ENCODE results near the gene MCM10.

The MCM10 gene

DNA sequence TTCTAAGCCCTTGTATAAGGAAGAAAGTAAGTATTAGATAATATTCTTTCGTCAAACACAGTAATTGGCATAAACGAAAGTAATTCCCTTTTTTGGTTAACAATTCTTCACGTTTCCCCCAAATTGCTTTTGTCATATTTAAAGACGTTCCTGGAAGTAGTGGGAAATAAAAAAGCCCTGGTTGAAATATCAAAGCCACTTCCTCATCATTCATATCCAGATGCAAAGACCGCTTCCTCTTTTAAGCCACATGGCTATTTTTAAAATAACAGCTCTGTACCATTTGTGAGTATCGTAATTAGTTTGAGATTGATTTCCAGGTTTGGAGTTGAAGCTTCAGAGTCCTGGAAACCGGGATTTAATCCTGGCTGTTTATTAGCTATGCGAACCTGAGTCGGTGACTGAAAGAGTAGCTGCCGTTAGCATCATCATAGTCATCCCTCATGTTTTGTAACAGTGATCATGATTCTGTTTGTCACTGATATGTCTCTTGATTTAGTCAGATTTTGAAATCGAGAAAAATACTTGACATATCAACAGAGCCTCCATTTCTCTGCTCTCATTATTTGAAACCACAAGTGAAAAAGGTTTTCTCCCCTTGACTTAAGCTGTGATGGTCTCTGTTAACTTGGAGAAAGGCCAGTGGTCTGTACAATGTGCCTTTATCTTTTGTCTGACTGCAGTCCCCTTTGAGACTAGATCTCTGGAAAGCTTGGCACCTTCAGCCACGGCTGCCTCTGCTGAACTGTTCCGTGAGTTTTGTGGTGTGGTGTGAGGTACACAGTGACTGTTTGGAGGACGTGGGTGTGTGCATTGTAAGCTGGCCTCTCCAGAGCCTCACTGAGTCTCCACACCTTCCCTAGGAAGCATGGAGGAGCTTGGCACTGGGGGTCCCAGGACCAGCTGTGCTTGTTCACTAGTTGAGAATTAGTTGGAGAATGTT, 43.2 kb upstream of the MCM10 start:
- Histone ChIP-seq H3K27ac (ENCODE audit: low read depth, low read length) (no peak overlapping the region), H4K91ac (ENCODE audit: low read depth, low read length) (no peak overlapping the region), H3K14ac (ENCODE audit: low read length) (no peak overlapping the region), H3K9ac (ENCODE audit: low read length) (no peak overlapping the region), H3K27me3 (ENCODE audit: insufficient read depth, low read length) (no peaks in the 10 kb centered on the region), H3K79me2 (ENCODE audit: control insufficient read depth, insufficient read depth, low read length, poor library complexity) (no peaks in the 10 kb centered on the region), H3K23ac (ENCODE audit: low read length) (no peak overlapping the region), H3K9me3 (ENCODE audit: insufficient read depth, low read depth, low read length) (no peaks in the 10 kb centered on the region), H2BK120ac (ENCODE audit: insufficient read depth, low read length, poor library complexity) (no peak overlapping the region), H4K12ac (ENCODE audit: low read depth, low read length) (no peak overlapping the region), H3K18ac (ENCODE audit: low read length) (no peak overlapping the region), H2AFZ (ENCODE audit: insufficient read depth, low read length, poor library complexity) (no peak overlapping the region), H2AK5ac (ENCODE audit: low read length) (no peak overlapping the region), H2BK5ac (ENCODE audit: low read depth, low read length, poor library complexity) (no peak overlapping the region), H3K79me1 (ENCODE audit: low read length) (no peaks in the 10 kb centered on the region), H4K8ac (ENCODE audit: low read depth, low read length) (no peak overlapping the region), H3K36me3 (ENCODE audit: control insufficient read depth in 1 of 2, insufficient read depth in 2 of 2, low read length in 2 of 2) (peaks cover 24 to 30% of the 10 kb centered on the region in 2 experiments), H3K4me1 (ENCODE audit: control insufficient read depth in 1 of 2, insufficient read depth in 2 of 2, low read length in 2 of 2) (peaks cover 0 to 2% of the 10 kb centered on the region in 2 experiments), H2BK12ac (ENCODE audit: low read length) (no peak overlapping the region), H3K4ac (ENCODE audit: low read depth, low read length) (no peak overlapping the region), H3K4me2 (ENCODE audit: low read length) (no peak overlapping the region), H3K4me3 (ENCODE audit: low read depth, low read length) (no peak overlapping the region)
- no CpG with 5 or more reads among the region's 14 CpGs for WGBS (ENCODE audit: extremely low coverage, insufficient coverage, insufficient read length)
- peak in 1 of 2 donors; percentile 12 for DNase-seq

DNA sequence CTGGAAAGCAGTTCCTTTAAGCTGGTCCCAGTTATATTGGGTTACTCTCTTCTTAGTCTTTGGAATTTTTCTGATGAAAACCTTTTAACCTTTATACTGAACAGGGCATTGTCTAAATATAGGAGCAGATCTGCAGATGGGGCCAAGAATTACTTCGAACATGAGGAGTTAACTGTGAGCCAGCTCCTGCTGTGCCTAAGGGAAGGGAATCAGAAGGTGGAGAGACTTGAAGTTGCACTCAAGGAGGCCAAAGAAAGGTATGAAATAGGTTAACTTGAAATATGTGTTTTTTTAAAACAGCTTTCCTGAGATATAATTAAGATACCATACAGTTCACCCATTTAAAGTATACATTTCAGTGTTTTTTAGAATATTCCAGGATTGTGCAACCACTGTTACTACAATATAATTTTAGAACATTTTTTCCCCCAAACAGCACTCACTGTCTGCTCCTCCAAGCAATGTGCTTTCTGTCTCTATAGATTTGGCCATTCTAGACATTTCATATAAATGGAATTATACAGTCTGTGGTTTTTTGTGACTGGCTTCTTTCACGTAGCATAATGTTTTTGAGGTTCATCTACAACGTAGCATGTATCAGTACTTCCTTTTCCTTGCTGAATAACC, 42.5 kb upstream of the MCM10 start:
- H3K23ac ChIP-seq (ENCODE audit: low read length) = no peak overlapping the region
- peaks cover 18 to 25% of the 10 kb centered on the region in 2 experiments for H3K36me3 ChIP-seq (ENCODE audit: control insufficient read depth in 1 of 2, insufficient read depth in 2 of 2, low read length in 2 of 2)
- no peak overlapping the region for H3K4me2 ChIP-seq (ENCODE audit: low read length)
- no peak overlapping the region for H4K8ac ChIP-seq (ENCODE audit: low read depth, low read length)
- H3K9ac ChIP-seq (ENCODE audit: low read length) = no peak overlapping the region
- no peak overlapping the region for H2BK12ac ChIP-seq (ENCODE audit: low read length)
- no CpG with 5 or more reads among the region's 3 CpGs for WGBS (ENCODE audit: extremely low coverage, insufficient coverage, insufficient read length)
- no peaks in the 10 kb centered on the region for H3K79me1 ChIP-seq (ENCODE audit: low read length)
- H3K79me2 ChIP-seq (ENCODE audit: control insufficient read depth, insufficient read depth, low read length, poor library complexity) = no peaks in the 10 kb centered on the region
- no peak overlapping the region for H2BK5ac ChIP-seq (ENCODE audit: low read depth, low read length, poor library complexity)
- H3K27ac ChIP-seq (ENCODE audit: low read depth, low read length) = no peak overlapping the region
- H4K91ac ChIP-seq (ENCODE audit: low read depth, low read length) = no peak overlapping the region
- no peak overlapping the region for H3K4ac ChIP-seq (ENCODE audit: low read depth, low read length)
- no peaks in the 10 kb centered on the region for H3K4me1 ChIP-seq (ENCODE audit: control insufficient read depth in 1 of 2, insufficient read depth in 2 of 2, low read length in 2 of 2)
- H3K4me3 ChIP-seq (ENCODE audit: low read depth, low read length) = no peak overlapping the region
- no peak overlapping the region for H2BK120ac ChIP-seq (ENCODE audit: insufficient read depth, low read length, poor library complexity)
- no peak overlapping the region for H3K18ac ChIP-seq (ENCODE audit: low read length)
- no peak overlapping the region for H3K14ac ChIP-seq (ENCODE audit: low read length)
- DNase-seq = no peak
- H4K12ac ChIP-seq (ENCODE audit: low read depth, low read length) = no peak overlapping the region
- H2AK5ac ChIP-seq (ENCODE audit: low read length) = no peak overlapping the region
- no peaks in the 10 kb centered on the region for H3K27me3 ChIP-seq (ENCODE audit: insufficient read depth, low read length)
- H3K9me3 ChIP-seq (ENCODE audit: insufficient read depth, low read depth, low read length) = no peaks in the 10 kb centered on the region
- H2AFZ ChIP-seq (ENCODE audit: insufficient read depth, low read length, poor library complexity) = no peak overlapping the region

DNA sequence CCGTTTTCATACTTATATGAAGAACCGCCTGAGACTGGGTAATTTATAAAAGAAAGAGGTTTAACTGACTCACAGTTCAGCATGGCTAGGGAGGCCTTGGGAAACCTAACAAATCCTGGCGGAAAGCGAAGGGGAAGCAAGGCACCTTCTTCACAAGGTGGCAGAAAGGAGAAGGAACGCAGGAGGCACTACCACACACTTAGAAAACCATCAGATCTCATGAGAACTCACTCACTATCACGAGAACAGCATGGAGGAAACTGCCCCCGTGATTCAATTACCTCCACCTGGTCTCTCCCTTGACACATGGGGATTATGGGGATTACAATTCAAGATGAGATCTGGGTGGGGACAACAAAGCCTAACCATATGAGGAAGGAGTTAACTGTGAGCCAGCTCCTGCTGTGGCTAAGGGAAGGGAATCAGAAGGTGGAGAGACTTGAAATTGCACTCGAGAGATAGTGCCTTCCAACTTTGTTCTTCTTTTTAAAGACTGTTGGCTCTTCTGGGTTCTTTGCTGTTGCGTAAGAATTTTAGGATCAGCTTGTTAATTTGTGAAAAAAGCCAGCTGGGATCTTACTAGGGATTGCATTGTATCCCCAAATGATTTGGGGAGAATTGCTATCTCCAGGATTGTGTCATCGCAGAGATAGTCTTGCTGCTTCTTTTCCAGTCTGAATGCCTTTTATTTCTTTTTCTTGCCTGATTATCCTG, 40.4 kb upstream of the MCM10 start:
- WGBS (ENCODE audit: extremely low coverage, insufficient coverage, insufficient read length) = no CpG with 5 or more reads among the region's 10 CpGs

DNA sequence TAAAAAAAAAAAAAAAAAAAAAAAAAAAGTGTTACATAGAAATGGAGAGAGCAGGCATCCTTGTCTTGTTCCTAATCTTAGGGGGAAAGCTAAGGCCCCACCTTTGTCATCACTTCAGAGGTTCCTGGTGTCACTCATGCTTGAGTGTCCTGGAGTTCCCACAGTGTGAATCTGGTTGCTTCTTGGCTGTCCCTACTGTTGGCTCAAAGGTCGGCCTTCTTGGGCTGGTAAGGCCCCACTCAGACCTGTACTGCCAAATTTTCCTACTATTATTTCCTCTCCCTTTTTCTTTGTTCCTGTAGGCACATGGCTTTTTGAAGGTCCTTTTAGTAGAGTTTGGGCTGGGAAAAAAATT, 39.9 kb upstream of the MCM10 start:
- Histone ChIP-seq H2AFZ (ENCODE audit: insufficient read depth, low read length, poor library complexity) (no peak overlapping the region), H2AK5ac (ENCODE audit: low read length) (no peak overlapping the region), H2BK12ac (ENCODE audit: low read length) (no peak overlapping the region), H3K4me2 (ENCODE audit: low read length) (no peak overlapping the region), H2BK120ac (ENCODE audit: insufficient read depth, low read length, poor library complexity) (no peak overlapping the region), H4K91ac (ENCODE audit: low read depth, low read length) (no peak overlapping the region), H3K4ac (ENCODE audit: low read depth, low read length) (no peak overlapping the region), H3K27ac (ENCODE audit: low read depth, low read length) (no peak overlapping the region), H2BK5ac (ENCODE audit: low read depth, low read length, poor library complexity) (no peak overlapping the region), H4K8ac (ENCODE audit: low read depth, low read length) (no peak overlapping the region), H3K79me2 (ENCODE audit: control insufficient read depth, insufficient read depth, low read length, poor library complexity) (no peaks in the 10 kb centered on the region), H3K14ac (ENCODE audit: low read length) (no peak overlapping the region), H4K12ac (ENCODE audit: low read depth, low read length) (no peak overlapping the region), H3K18ac (ENCODE audit: low read length) (no peak overlapping the region), H3K36me3 (ENCODE audit: control insufficient read depth in 1 of 2, insufficient read depth in 2 of 2, low read length in 2 of 2) (peaks cover 18 to 25% of the 10 kb centered on the region in 2 experiments), H3K79me1 (ENCODE audit: low read length) (no peaks in the 10 kb centered on the region), H3K9ac (ENCODE audit: low read length) (peak overlapping the region; percentile 22), H3K27me3 (ENCODE audit: insufficient read depth, low read length) (no peaks in the 10 kb centered on the region), H3K4me1 (ENCODE audit: control insufficient read depth in 1 of 2, insufficient read depth in 2 of 2, low read length in 2 of 2) (no peaks in the 10 kb centered on the region), H3K9me3 (ENCODE audit: insufficient read depth, low read depth, low read length) (no peaks in the 10 kb centered on the region), H3K23ac (ENCODE audit: low read length) (no peak overlapping the region), H3K4me3 (ENCODE audit: low read depth, low read length) (no peak overlapping the region)
- no peak for DNase-seq
- no CpG with 5 or more reads among the region's 1 CpG for WGBS (ENCODE audit: extremely low coverage, insufficient coverage, insufficient read length)

More for the DNA sequence above, 40.4 kb upstream of the MCM10 start:
- H3K79me1 ChIP-seq (ENCODE audit: low read length) = no peaks in the 10 kb centered on the region
- H3K27ac ChIP-seq (ENCODE audit: low read depth, low read length) = no peak overlapping the region
- H2BK5ac ChIP-seq (ENCODE audit: low read depth, low read length, poor library complexity) = no peak overlapping the region
- no peak overlapping the region for H4K12ac ChIP-seq (ENCODE audit: low read depth, low read length)
- no peak overlapping the region for H4K8ac ChIP-seq (ENCODE audit: low read depth, low read length)
- H3K18ac ChIP-seq (ENCODE audit: low read length) = no peak overlapping the region
- DNase-seq = no peak
- H2BK12ac ChIP-seq (ENCODE audit: low read length) = no peak overlapping the region
- H3K14ac ChIP-seq (ENCODE audit: low read length) = no peak overlapping the region
- no peaks in the 10 kb centered on the region for H3K9me3 ChIP-seq (ENCODE audit: insufficient read depth, low read depth, low read length)
- H4K91ac ChIP-seq (ENCODE audit: low read depth, low read length) = no peak overlapping the region
- H3K4me1 ChIP-seq (ENCODE audit: control insufficient read depth in 1 of 2, insufficient read depth in 2 of 2, low read length in 2 of 2) = no peaks in the 10 kb centered on the region
- no peak overlapping the region for H3K23ac ChIP-seq (ENCODE audit: low read length)
- no peak overlapping the region for H2BK120ac ChIP-seq (ENCODE audit: insufficient read depth, low read length, poor library complexity)
- H3K4me3 ChIP-seq (ENCODE audit: low read depth, low read length) = no peak overlapping the region
- H3K36me3 ChIP-seq (ENCODE audit: control insufficient read depth in 1 of 2, insufficient read depth in 2 of 2, low read length in 2 of 2) = peaks cover 18 to 25% of the 10 kb centered on the region in 2 experiments
- H3K79me2 ChIP-seq (ENCODE audit: control insufficient read depth, insufficient read depth, low read length, poor library complexity) = no peaks in the 10 kb centered on the region
- H3K4ac ChIP-seq (ENCODE audit: low read depth, low read length) = no peak overlapping the region
- H2AFZ ChIP-seq (ENCODE audit: insufficient read depth, low read length, poor library complexity) = no peak overlapping the region
- no peaks in the 10 kb centered on the region for H3K27me3 ChIP-seq (ENCODE audit: insufficient read depth, low read length)
- H2AK5ac ChIP-seq (ENCODE audit: low read length) = no peak overlapping the region
- no peak overlapping the region for H3K4me2 ChIP-seq (ENCODE audit: low read length)
- H3K9ac ChIP-seq (ENCODE audit: low read length) = no peak overlapping the region

Data from trophoblast cell (in vitro differentiated cells and primary cell).